ENCODE data around the gene SOCS6. TPM values are rescaled to one million over a fixed set of nuclear protein-coding genes. Genes with fewer than 3 reads are reported as not detected.

SOCS6 gene
- total RNA-seq, 1 donor from 2014 or later: 12.3 TPM

DNA sequence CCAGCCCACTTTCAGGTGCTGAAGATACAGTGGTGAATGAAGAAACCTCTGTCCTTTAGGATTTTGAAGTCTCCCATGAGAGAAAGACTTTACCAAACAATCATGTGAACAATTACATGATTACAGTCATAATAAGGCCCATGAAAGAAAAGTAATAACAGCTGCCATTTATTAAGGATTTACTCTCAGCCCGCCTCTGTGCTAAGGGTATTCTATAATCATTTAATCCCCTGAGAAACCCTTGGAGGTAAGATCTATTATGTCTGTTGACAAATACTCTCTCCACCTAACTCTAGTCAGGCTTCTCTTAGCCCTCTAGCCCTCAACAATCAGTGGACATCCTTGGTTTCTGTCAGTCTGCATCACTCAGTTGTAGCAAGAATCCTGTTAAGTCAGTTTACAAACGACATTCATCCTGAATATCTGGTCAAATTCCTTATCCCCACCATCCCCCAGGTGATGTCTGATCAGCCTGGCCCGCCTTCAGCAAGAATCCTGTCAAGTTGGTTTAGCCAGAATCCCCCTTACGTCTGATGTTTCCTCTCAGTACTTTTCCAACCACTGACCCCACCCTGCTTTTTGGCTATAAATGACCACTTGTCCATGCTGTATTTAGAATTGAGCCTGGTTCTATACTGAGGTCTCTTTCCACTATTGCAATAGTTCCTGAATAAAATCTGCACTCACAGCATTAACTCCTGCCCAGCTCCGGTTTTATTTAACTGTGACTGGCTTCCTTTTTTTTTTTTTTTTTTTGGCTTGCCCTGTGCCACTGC is 12.2 kb upstream of the SOCS6 start:
- no peak for DNase-seq (ENCODE audit: low read depth)
- no peak overlapping the region for H3K4me3 ChIP-seq (ENCODE audit: low read depth, low read length)
- TF ChIP-seq, protein P1, sequence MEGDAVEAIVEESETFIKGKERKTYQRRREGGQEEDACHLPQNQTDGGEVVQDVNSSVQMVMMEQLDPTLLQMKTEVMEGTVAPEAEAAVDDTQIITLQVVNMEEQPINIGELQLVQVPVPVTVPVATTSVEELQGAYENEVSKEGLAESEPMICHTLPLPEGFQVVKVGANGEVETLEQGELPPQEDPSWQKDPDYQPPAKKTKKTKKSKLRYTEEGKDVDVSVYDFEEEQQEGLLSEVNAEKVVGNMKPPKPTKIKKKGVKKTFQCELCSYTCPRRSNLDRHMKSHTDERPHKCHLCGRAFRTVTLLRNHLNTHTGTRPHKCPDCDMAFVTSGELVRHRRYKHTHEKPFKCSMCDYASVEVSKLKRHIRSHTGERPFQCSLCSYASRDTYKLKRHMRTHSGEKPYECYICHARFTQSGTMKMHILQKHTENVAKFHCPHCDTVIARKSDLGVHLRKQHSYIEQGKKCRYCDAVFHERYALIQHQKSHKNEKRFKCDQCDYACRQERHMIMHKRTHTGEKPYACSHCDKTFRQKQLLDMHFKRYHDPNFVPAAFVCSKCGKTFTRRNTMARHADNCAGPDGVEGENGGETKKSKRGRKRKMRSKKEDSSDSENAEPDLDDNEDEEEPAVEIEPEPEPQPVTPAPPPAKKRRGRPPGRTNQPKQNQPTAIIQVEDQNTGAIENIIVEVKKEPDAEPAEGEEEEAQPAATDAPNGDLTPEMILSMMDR (conservative IDR thresholded peaks at IDR 0.05; ENCODE audit: low read depth, low read length): no peak

DNA sequence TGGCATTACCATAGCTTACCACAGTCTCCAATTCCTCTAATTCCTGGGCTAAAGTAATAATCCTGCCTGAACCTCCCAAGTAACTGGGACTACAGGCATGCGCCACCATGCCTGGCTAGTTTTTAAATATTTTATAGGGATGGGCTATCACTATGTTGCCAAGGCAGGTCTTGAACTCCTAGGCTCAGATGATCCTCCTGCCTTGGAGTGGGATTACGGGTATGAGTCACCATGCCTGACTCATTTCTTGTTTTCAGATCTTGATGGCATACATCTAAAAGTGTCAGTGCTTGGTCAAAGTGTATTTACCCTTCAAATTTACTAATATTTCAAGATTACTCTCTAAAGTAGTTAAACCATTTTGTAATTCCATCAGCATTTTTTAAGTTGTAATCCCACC is 9.4 kb upstream of the SOCS6 start:
- no peak overlapping the region for H3K4me3 ChIP-seq (ENCODE audit: low read depth, low read length)
- TF ChIP-seq, protein P1 (conservative IDR thresholded peaks at IDR 0.05; ENCODE audit: low read depth, low read length): no peak
- no peak for DNase-seq (ENCODE audit: low read depth)

GRCh38 chr18:70280007-70280925 is 8.6 kb upstream of the SOCS6 start:
- no peak for DNase-seq (ENCODE audit: low read depth)
- no peak overlapping the region for H3K4me3 ChIP-seq (ENCODE audit: low read depth, low read length)
- TF ChIP-seq, protein P1 (conservative IDR thresholded peaks at IDR 0.05; ENCODE audit: low read depth, low read length): no peak

- no peak overlapping the region for H3K4me3 ChIP-seq (ENCODE audit: low read depth, low read length)
- TF ChIP-seq, protein P1 (conservative IDR thresholded peaks at IDR 0.05; ENCODE audit: low read depth, low read length): no peak
- no peak for DNase-seq (ENCODE audit: low read depth)
Observed at GRCh38 chr18:70284976-70285620, 3.7 kb upstream of the SOCS6 start.

DNA sequence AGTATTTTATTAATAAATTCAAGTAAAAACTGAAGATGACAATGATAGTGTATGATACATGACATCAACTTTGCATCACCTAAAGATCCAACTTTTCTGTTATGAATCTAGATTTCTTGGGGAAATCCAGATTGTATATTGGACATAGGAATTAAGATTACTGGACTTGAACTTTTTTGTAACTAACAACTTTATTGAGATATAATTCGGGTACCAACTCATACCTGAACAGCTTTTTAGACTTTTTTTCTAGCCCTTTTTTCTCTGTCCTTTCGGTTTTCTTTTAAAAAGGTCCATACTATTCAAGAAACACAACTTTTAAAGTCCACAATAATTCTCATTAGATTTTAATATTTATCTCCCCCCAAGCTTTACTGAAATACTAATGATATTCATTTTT is 1.1 kb upstream of the SOCS6 start:
- no peak overlapping the region for H3K4me3 ChIP-seq (ENCODE audit: low read depth, low read length)
- TF ChIP-seq, protein P1 (conservative IDR thresholded peaks at IDR 0.05; ENCODE audit: low read depth, low read length): no peak
- DNase-seq (ENCODE audit: low read depth): no peak

DNA sequence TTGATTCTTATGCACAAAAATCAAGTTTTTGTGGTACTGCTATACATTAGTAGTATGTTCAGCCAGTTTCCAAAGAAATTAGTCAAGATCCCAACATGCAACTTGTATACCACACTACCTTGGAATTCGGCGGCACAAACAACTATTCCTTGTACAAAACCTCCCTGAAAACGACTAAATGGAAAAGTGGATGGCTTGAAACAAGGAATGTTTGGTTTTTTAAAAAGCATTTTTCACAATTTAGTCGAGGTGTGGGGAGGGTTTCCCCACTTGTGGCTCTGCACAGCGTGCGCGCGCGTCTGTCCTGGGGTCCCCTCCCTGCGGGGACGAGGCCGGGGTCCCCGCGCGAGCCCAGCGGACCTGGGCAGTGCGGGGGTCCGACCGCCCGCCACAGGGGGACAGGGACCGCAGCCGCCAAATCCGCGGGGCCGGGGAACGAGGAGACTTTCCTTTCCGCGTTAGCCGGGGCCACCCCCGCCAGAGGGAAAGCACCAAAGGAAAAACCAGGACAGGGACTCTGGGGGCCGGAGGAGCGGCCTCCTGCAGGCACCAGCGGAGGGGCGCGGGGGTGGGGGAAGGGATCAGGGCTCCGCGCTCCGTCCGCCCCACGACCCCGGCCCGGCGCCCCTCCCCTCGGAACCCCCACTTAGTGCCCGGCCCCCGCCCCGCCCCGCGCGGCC is 534 bp upstream of the SOCS6 start:
- H3K4me3 ChIP-seq (ENCODE audit: low read depth, low read length): peak overlapping the region; percentile 87

More for the DNA sequence above, 534 bp upstream of the SOCS6 start:
- TF ChIP-seq, protein P1 (conservative IDR thresholded peaks at IDR 0.05; ENCODE audit: low read depth, low read length): no peak
- no peak for DNase-seq (ENCODE audit: low read depth)

Measured in epithelial cell of proximal tubule (primary cell).